Retina (tissue), 1 donor: ENCODE data around the gene SMIM44.

Experiments used
- DNase-seq: peaks from one replicate; pipeline ENCODE4 v3.0.0-alpha.2; 2016

Gene SMIM44

DNA sequence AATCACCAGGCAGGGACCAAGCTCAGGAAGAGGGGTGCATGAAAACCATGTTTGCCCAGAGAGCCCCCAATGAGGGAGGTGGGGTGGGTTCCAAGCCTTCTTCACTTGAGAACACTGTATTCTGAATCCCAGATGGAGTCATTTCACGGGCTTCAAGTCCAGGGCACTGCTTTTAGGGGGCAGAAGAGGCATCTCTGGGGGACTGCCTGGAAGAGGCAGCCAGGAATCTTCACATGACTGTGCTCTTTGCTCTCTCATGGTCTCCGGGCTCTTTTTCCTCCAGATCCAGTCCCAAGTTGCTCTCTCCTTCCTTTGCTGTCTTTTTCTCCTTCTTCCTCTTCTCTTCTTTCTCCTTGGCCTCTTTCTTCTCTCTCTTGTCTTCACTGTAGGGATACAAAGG lies 8.6 kb downstream of the SMIM44 start:
- no peak for DNase-seq

DNA sequence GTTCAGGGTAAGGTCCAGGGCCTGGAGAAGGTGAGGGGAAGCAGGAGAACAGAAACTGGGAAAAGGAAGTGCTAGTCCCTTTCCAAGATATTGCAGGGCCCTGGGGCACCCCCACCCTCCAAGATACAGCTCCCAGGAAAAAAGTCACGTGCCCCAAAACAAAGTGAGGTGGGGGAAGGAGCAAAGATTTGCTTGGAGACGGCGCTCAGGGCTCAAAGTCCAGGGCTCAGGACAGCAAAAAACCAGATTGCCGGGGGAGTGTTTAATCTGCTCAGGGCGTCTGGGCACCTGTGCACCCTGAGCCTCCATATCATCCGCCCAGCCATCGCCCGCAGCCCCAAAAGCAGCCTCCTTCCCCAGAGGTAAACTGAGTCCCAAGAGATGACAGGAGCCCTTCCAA lies 9.2 kb downstream of the SMIM44 start:
- no peak for DNase-seq

DNA sequence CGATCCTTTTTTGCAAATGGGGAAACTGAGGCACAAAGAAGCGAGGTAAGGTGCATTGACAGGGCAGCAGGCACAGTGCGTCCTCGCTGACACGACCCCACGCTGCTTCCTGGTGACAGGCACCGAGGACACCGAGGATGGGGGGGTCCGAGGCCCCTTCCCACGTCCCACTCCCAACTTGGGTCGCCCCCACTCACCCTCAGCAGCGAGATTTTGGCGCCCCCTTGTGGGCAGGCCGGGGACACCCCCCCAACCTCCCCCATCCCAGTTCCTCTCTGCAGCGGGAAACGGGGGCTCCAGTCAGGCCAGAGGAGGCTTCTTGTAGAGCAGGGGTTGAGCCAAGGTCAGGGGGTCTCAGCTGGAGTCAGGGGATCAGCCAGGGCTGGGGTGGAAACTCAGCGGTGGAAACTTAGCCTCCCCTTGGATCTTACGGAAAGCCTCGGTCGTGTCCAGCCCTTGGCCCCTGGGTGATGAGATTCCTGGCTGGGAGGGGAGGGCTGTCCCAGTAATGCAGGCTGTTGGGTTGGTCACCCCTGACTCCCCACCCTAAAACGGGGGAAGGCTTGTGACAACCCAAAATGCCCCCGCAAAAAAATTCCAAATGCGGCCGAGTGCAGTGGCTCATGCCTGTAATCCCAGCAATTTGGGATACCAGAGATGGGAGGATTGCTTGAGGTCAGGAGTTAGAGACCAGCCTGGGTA lies 11.1 kb downstream of the SMIM44 start:
- peak; percentile 50 for DNase-seq

DNA sequence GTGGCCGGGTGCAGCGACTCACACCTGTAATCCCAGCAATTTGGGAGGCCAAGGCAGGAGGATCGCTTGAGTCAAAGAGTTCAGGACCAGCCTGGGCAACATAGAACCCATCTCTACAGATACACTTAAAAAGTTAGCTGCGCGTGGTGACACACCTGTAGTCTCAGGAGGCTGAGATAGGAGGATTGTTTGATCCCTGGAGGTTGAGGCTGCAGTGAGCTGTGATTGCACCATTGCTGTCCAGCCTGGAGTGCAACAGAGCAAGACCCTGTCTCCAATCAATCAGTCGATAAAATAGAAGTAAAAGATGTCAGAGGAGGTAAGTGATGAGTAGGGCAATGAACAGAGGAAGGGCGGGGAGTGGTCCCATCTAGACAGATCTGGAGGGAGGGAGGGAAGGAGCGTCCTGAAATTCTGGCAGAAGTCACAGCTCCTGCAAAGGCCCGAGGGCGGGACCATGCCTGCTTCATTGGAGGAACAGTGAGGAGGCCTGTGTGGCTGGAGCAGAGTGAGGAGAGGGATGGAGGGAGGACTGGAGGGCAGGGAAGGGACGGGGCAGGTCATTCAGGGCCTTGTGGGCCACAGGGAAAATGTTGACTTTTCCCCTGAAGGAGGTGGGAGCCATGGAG lies 12.6 kb downstream of the SMIM44 start:
- no peak for DNase-seq

DNA sequence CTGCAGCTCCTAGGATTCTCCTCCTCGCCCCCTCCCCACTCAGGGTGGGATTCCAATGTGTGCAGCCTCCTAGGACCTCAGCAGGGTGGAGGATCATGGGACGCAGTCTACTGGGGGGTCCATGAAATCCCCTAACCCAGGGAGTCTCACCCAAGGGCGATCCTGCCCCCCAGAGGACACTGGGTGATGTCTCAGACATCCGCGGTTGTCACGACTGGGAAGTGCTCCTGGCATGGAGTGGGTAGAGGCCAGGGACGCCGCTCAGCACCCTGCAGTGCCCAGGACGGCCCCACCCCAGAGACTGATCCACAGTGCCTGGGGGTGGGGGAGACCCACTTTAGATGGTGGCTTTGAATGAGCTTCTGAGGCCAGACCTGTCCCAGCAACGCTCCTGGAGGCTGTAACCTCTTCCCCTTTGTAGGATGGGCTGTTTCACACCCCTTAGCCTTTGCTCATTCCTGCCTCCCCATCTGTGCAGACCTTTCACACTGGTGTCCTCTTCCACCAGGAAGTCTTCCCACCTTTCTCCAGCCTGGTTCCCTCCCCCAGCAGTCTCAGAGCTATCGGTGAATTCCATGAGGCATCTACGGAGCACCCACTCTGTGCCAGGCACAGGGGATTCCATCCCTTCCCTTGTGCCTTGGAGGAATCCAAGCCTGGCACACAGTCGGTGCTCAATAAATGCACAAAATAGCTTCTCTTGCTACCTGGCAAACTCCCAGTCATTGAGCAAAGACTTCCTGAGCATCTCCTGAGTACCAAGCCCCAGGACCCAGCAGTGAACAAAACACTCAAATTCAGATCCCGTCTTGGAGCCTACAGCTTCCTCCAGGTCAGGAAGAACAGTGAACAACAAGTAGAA lies 13.4 kb downstream of the SMIM44 start:
- DNase-seq = no peak

DNA sequence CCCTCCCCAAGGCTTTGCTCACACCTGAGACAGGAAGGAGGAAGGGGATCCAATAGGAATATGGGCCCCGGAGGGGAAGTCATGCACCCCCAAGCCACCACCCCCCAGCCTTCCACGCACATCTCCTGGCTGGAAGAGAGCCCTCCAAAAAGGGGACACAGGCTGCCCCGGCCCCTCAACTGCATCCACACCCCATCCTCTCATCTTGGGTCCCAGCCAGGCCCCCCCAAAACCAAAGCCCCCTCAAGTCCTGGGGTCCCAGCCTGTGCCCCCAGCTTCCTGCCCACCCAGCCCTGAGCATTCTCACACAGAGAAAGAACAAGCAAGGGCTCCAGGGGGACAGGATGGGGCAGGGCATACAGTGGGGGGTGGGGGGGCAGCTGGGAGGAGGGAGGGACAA lies 15.0 kb downstream of the SMIM44 start:
- DNase-seq = no peak

DNA sequence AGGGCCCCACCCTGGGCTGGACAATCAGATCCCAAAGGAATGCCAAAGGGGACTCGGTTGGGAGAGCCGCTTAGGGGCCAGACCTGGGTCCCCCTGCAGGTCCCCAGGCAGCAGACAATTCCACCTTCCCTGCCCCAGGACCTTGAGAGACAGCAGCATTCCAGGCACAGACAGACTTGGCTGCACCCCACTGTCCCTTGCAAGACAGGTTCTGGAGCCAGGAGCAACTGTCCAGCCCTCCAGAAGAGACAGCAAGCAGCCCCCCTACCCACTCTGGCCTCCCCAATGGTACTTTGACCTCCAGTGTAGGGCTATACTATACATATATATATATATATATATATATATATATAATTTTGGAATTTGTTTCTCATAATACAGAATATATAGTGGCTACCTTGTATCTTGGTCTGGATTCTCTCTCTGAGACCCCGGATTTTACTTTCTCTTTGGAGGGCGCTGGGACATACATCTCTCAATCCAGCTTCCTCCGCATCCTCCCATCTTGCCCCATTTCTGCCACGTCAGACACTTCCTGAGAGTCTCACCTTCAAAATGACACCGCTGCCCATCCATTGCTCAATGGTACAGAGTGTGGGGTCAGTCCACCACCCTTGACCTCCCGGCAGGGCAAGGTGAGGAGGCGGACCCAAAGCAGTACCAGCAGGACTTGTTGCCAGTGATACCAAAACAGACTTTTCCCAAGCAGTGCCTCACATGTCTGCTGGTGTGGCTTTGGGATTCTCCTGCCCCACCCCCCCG lies 15.6 kb downstream of the SMIM44 start:
- no peak for DNase-seq

DNA sequence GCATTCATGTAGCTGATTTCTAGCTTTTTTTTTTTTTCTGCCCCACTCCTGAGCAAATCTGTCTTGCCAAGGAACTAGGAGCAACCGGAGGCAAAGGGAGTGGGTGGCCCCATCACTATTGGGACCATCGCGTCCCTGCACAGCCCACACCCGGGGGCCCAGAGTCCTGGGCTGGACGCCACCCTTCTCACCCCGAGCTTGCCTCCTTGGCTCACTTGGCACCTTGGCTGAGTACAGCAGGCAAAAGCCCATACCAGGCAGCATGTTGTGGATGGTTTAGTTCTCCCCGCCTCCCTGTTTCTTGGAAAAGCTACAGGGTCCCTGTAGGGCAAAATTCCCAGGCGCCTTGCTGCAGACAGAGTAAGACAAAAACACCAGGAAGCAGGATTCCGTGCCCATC lies 16.6 kb downstream of the SMIM44 start:
- DNase-seq = no peak

DNA sequence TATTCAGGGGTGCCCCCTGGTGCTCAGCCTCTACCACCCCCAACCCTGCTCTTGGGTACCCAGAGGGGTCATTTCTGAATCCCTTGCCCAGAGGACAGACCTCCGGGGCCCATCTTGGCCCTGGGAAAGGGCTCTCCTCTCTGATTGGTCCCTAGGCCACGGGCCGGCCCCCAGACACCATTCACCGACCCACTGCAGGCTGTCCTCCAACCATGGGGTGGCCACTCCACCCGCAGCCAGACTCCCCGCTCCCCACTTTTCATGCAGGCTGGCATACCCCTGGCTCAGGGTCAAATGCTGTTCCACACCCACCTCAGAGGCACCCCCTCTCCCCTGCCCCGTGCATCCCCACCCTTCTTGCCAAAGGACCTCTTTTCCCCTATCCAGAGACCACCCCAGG lies 17.7 kb downstream of the SMIM44 start:
- DNase-seq = no peak

DNA sequence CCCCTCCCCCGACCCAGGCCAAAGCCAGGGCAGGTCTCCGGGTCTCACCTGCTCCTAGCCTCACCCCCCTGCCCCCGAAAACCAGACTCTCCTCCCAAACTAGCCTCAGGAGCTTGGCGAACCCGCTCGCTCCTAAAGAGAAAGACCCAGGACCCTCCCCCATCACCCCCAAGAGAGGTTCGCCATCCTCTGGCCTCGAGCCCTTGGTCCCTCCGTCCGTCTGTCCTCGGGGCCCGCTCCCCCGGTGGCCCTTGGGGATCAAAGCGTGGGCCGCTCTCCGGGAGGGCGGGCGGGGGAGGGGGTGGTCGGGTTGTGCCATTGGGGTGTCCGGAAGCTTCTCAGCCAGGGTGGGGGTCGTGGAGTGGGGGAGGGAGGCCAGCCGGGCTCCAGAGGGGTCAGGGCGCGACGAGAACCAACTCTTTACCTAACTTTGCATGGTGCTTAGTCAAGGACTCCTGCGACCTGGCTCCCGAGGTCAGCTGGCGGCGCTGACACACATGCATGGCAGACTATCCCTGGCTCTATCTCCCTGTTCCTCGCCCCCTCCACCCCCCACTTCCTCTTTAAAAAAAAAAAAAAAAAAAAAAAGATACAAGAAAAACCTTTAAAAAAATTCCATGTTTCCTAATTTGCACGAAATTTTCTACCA lies 18.5 kb downstream of the SMIM44 start:
- no peak for DNase-seq

DNA sequence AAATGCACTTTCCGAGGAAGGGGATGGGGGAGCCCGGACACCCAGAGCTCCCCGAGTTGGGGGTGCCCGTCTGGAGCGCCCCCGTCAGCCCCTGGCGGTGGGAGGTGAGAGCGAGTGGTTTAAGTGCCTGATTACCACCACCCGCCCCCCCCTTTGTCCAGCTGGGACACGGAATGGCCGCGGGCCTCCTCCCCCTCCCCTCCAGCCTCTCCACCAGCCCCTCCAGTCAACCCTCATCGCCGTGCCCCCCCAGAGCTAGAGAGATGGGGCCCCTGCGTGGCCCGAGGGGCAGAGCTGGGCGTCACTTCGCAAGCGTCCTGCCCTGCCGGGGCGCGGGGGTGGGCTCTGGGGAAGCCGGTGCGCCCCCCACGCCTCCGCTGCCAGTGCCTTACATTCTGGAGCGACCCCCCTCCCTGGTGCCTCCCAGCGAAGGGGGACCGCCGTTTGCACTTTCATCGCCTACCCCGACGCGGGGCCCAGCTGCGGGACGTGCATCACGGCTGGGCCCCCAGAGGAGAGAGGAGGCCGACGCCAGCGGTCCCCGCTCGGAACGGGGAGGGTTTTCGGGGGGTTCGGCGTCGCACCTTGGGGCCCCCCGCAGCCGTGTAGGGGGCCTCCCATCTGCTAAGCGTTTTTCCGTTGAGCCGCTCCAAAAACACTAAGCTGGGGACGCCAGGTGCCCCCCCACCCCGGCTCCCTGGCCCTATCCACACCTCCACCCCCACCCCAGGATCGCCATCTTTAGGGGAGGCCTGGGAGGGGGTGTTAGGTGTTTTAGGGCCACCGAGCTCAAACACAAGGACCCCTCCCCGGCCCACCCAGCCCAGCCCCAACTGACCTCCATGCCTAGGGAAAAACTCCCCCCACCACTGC lies 19.3 kb downstream of the SMIM44 start:
- DNase-seq = peak; percentile 42

DNA sequence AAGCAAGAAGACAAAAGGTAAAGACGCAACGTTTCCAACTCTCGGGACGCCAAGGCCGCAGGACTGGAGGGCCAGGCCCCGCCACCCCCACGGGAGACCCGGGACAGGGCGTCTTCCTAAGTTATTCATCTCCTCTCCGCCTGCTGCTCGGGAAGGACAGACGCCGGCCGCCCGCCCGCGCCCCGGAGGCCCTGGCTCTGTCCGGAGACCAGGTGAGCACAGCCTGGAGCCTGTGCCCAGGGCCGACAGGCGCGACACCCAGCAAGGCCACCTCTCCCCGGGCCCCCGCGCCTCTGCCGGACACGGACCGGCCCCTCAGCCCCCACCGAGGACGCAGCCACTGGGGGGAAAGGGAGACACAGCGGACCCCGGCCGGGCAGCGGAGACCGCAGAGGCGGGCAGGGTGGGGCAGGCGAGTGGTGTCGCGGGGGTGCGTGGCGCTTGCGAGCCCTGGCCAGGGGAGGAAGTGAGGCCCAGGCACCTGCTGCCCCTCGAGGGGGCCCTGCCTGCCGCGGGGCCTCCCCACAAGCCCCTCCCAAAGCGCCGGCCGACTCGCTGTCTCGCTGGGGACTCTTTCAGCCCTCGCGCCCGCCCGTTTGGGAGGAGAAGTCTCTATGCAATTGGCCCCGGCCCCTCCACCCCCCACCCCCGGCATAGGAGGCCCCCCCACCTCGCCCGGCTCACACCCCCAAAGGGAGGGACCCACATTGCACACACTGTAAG lies 20.1 kb downstream of the SMIM44 start:
- DNase-seq = peak; percentile 57

DNA sequence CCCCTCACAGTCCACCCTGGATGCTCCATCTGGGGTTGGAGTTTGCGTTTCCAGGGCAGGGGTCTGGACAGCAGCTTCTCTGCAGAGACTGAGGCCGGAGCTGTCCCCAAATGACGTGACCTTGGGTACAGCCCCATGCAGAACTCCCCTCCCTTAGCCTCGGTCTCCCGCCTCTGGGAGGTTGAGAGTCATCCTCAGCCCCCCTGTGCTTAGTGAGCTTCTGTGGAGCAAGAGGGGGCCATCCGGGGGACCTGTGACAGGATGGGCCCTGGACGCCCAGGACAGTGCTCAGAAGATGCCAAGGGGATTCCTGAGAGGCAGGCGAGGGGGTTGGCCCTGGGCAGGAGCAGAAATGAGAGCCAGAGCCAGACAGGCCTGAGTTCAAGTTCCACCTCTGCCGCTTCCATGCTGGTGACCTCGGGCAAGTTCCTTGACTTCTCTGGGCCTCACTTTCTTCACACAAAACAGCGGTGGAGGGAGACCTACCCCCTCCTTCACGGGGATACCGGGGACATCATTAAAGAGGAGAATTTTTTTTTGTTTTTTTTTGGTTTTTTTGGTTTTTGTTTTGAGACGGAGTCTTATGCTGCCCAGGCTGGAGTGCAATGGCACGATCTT lies 23.2 kb downstream of the SMIM44 start:
- no peak for DNase-seq

DNA sequence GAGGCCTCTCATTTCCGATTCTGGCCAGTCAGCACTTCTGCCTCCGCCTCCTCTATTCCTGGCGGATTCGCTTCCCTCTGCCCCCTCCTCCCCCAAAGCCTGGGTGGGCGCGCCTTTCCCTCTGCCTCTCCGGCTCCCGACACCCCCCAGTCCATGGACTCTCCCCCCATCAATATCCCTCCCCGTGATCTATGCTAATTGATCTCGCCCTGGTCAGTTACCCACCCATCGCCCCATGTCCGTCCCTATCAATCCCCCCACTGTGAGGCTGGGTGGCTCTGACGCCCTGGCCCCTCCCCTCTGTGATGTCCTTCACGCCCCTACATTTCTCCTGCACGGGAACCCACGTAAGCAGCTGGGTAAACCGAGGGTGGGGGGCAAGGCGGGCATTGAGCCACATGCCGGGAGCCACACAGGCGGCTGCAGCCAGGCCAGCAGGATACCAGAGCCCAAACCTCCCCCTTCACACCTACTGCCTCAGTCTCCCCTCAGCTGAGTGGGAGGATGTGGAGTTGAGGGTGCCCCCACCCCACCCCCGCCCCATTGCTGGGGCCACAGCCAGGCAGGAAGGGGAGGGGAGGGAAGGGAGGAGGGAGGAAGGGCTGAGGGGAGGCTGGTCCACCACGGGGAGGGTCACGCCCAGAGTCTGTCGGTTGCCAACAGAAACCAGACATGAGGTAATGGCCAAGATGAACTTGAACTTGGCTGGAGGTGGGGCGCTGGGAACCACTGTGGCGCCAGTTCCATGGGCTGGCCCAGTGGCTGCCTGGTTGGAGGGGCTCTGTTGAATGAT lies 24.0 kb downstream of the SMIM44 start:
- DNase-seq = peak; percentile 70

DNA sequence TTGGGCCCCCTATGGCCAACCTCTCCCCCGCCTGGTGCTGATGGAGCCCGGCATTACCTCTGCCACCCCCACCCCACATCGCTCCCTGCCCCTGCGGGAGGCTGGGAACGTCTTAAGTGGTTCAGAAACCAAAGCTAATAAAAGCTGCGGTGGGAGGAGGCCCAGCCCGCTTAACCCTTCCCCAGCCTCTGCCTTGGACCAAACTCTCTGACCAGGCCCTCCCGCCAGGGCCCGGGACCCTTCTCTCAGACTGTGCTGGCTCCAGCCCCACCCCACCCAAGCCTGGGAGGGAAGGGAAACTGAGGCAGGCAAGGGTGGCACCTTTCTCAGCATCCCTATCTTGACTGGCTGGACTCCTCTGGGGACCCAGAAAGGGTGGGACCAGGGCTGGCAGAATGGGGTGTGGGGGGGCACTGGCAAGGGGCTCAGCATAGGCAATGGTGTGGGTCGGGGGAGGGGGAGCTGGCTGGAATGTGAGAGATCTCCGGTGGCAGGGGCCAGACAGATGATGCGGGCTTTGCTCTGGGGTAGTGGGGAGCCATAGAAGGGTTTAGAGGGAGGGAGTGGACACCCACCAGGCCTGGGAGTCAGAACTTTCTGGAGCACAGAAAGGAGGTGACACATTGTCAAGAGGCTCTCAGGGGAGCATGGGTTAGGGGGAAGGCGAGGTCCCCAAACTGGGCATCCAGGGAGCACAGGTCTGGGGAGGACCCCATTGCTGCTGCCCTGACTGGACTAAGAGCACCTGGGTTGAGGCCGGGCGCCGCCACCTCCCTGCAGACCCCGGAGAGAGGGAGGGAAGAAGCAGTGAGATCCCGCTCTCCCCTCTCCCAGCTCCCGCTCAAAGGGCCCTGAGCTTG lies 24.8 kb downstream of the SMIM44 start:
- no peak for DNase-seq

DNA sequence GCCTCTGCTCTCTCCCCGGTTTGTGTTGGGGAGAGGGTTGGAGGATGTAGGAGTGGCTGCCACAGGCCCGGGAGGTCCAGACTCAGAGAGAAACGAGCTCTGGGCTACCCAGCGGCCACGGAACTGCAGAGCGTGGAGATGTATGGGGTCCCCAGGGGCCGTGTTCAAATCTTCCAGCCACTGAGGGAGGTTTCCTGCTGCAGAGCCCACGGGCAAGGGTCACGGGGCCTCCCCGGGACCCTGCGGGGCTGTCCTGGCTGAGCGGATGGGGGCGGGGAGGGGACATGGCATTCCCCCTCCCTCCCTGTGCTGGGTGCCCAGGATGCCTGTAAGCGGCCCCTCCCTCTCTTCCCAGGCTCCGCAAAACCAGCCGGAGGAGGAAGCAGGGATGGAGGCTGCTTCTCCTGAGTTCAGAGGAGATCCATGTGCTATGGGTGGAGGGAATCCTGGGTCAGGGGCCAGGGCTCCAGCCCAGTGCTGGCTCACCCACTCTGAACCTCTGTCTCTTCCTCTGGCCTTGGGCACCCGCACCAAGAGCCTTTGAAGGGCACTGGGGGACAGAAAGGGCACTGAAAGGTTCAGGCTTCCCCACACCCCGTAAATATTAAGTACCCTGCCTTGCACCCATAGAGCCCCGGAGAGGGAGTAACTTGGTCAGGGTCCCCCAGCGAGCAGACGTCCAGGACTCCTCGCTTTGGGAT lies 25.6 kb downstream of the SMIM44 start:
- DNase-seq = peak; percentile 54

DNA sequence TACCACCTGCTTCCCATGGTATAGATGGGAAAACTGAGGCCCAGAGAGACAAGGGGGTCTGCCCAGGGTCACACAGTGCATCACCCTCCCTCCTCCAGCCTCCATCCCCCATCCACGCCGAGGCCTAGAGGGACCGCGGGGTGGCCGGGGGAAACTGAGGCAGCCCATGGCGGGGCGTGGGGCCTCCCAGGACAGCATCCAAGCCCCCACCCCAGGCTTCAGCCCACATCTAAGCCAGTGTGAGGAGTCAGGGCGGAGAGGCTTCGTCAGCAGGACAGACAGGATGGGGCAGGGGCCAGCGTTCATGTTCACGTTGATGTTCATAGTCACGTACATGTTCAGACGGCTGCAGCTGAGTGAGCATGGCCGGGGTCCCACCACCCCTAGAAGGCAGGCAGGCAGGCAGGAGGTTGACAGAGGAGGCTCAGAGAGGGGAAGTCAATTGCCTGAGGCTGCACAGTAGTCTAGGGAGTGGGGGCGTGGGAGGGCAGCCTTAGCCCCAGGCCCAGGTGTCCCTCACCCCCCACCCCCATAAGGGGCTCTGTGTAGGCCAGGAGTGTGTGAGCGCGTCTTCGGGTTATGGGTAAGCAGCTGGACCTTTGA lies 26.2 kb downstream of the SMIM44 start:
- DNase-seq = no peak
